ENCODE data around the gene RIC8B. TPM values are rescaled to one million over a fixed set of nuclear protein-coding genes. Genes with fewer than 3 reads are reported as not detected.

RIC8B gene
- total and polyA plus RNA-seq, 2 of the 8 experiments (the other 6 are each of a cell fraction or from before 2014, with no cell fraction given): 8.2 to 25.3 TPM

- Histone ChIP-seq H3K56ac (replicated peaks; ENCODE audit: insufficient read length, low read depth, low read length) (no peak overlapping the region), H3K4me2 (ENCODE audit: insufficient read depth in 1 of 2, low read depth in 2 of 2, low read length in 2 of 2) (no peak overlapping the region), H3K79me2 (ENCODE audit: control insufficient read depth in 1 of 2, insufficient read depth in 2 of 2, low read length in 2 of 2) (no peaks in the 10 kb centered on the region), H2BK12ac (ENCODE audit: low read depth, low read length) (no peak overlapping the region), H3K4ac (replicated peaks; ENCODE audit: insufficient read length, low read depth, low read length) (no peak overlapping the region), H3K79me1 (ENCODE audit: low read depth, low read length) (no peaks in the 10 kb centered on the region), H3K9me3 (ENCODE audit: insufficient read depth in 2 of 2, low read depth in 1 of 2, low read length in 1 of 2) (no peaks in the 10 kb centered on the region), H3K36me3 (ENCODE audit: control insufficient read depth in 2 of 4, insufficient read depth in 4 of 4, low read length in 3 of 4) (peaks cover 2 to 32% (median 11%) of the 10 kb centered on the region in 4 experiments), H4K91ac (replicated peaks; ENCODE audit: insufficient read length, low read length) (no peak overlapping the region), H2BK5ac (ENCODE audit: low read depth, low read length) (no peak overlapping the region), H2BK15ac (ENCODE audit: low read length) (no peak overlapping the region), H3K23me2 (ENCODE audit: low read depth, low read length) (no peaks in the 10 kb centered on the region), H2BK20ac (ENCODE audit: low read length) (no peak overlapping the region), H3K4me1 (replicated peaks in 1 of 4; ENCODE audit: control insufficient read depth in 3 of 4, insufficient read depth in 4 of 4, low read length in 3 of 4) (no peaks in the 10 kb centered on the region), H3K23ac (ENCODE audit: insufficient read length) (no peak overlapping the region), H2AFZ (ENCODE audit: low read length) (no peak overlapping the region), H4K20me1 (replicated peaks in 1 of 2; ENCODE audit: control insufficient read depth in 1 of 2, insufficient read depth in 2 of 2, low read length in 2 of 2) (no peaks in the 10 kb centered on the region), H3K9ac (replicated peaks in 1 of 4; ENCODE audit: extremely low read depth in 1 of 4, low read depth in 3 of 4, low read length in 3 of 4) (no peak overlapping the region), H3K14ac (ENCODE audit: insufficient read length) (no peak overlapping the region), H4K8ac (ENCODE audit: extremely low read depth, insufficient read depth, low read length) (no peak overlapping the region), H3K18ac (ENCODE audit: extremely low read depth, low read length) (no peak overlapping the region), H3K27me3 (replicated peaks in 1 of 4; ENCODE audit: control insufficient read depth in 3 of 4, extremely low read depth in 1 of 4, insufficient read depth in 3 of 4, low read length in 3 of 4) (no peaks in the 10 kb centered on the region), H2AK5ac (ENCODE audit: low read depth, low read length) (no peak overlapping the region), H3K4me3 (ENCODE audit: extremely low read depth in 1 of 4, insufficient read depth in 2 of 4, low read depth in 3 of 4, low read length in 4 of 4) (no peak overlapping the region), H4K5ac (ENCODE audit: insufficient read length, low read depth, low read length) (no peak overlapping the region), H2BK120ac (replicated peaks; ENCODE audit: low read depth, low read length) (no peak overlapping the region), H3K27ac (ENCODE audit: low read depth, low read length) (no peak overlapping the region)
- 94% methylated on average over 5 of the region's 5 CpGs; no CpG with 5 or more reads in 1 of the 2 experiments for WGBS, 2 experiments (ENCODE audit: extremely low coverage in 1 of 2, insufficient coverage in 1 of 2, insufficient read length in 1 of 2, insufficient replicate concordance in 2 of 2, low coverage in 1 of 2, low lambda C conversion rate in 2 of 2, missing lambda C conversion rate in 1 of 2)
- ChIA-PET CTCF (ENCODE audit: partially characterized antibody) (no interaction called here), POLR2A (ENCODE audit: partially characterized antibody) (no interaction called here)
- FAIRE-seq (no peak), DNase-seq (ENCODE audit: low read depth in 1 of 2, low spot score in 2 of 2) (no peak)
- TF ChIP-seq POLR2A (IDR thresholded peaks at IDR 0.05; ENCODE audit: control extremely low read depth in 1 of 2, low read depth in 2 of 2, low read length in 2 of 2): no peak
- no peak for TF ChIP-seq CTCF (IDR thresholded peaks at IDR 0.05; ENCODE audit: control extremely low read depth in 1 of 3, insufficient read depth in 1 of 3, low read depth in 1 of 3, low read length in 3 of 3)
- no peak for TF ChIP-seq BRCA1 (IDR thresholded peaks at IDR 0.05; ENCODE audit: low read depth, low read length)
- TF ChIP-seq BACH1 (IDR thresholded peaks at IDR 0.05; ENCODE audit: low read length): no peak
- no peak for TF ChIP-seq TAF1 (IDR thresholded peaks at IDR 0.05; ENCODE audit: low read depth, low read length)
- no peak for TF ChIP-seq NANOG (IDR thresholded peaks at IDR 0.05; ENCODE audit: insufficient read depth, low read depth, low read length, poor library complexity, severe bottlenecking)
- no peak for TF ChIP-seq GABPA (IDR thresholded peaks at IDR 0.05; ENCODE audit: borderline replicate concordance, insufficient read depth, low read length)
- no peak for TF ChIP-seq CHD1 (IDR thresholded peaks at IDR 0.05; ENCODE audit: low read depth, low read length)
- no peak for TF ChIP-seq USF2 (IDR thresholded peaks at IDR 0.05; ENCODE audit: low read length)
- no peak for TF ChIP-seq HDAC2 (IDR thresholded peaks at IDR 0.05; ENCODE audit: borderline replicate concordance in 1 of 2, low read depth in 2 of 2, low read length in 2 of 2)
Observed at GRCh38 chr12:106888348-106888970, 114.0 kb downstream of the RIC8B start.
